Stimulated activated CD4-positive, alpha-beta T cell treated with anti-CD3 and anti-CD28 coated beads, Interleukin-1b, Interleukin-23, amount 100 ng/mL, for 1 hour (primary cell): Measurements from ENCODE around the gene NFYC.

ENCODE experiments used
- DNase-seq, 2 donors: peaks; one replicate each; pipeline ENCODE4 v3.0.0-alpha.2; 2020; ENCODE audit warnings: low read depth in 2 of 2

Gene NFYC

DNA sequence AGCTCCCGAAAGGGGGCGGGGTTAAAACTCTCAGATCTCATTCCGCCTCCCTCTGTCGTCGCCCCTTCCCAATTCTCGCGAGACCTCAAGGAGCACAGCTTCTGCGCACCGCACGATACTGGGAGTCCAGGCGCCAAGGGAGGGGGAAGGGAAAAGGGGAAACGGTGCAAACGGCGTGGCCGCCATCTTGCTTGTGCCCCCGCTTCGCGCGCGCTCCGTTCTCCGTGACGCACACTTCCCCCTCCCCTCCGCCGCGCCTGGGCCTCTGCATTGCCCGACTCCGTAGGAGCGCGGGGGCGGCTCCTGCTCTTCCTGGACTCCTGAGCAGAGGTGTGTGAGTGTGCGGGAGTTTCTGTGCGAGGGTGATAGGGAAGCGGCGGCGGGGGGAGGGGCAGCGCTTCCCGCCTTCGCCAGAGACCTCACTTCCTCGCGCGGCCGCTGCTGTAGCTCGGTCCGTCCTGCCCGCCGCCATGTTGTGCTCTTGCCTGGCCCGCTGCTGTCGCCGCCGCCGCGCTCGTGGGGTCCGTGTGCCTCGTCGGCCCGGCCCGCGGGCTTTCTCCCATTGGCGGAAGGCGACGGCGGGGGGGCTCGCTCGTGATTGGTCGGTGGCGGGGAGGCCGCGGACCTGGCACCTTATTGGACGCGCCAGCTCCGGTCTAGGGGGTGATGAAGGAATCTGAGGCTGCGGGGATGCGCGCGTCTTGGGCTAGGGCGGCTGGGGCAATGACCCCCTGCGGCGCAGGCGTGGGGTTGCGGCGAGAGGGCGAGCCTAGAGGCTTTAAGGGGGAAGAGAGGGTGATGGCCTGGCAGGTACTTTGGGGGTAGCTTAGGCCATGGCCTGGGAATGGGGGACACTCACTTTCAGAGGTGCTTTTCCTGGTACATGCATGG, at the start of gene NFYC:
Gene NFYC, plus strand, starts transcription at position 167 of the 891 bp plus-strand sequence. CDS start 47,140 bp downstream, outside the sequence.
- peak; percentile 81 to 87 for DNase-seq

DNA sequence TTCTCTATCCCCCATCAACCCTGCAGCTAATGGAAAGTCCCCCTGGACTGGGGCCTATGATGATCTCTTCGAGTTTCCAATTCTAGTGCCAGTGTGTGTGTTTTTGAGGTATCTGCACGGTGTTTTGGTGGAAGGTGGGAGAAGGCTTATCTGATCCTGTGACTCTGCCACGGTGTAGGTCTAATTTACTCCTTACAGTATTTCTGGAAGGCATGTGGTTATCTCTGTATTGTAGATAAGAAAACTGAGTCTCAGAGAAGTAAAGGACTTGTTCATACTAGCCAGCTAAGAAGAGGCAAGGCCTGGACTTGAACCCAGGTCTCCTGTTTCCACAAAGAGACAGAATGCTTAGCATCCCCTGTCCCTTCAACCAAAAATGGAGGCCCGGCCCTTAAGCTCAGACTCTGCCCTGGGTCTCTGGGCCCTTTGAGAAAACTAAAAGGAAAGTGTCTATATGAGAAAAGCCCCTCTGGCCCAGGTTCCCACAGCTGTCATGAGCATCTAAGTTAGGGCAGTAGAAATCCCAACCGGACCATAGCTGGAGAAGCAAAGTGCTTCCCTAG, 46.3 kb upstream of the NFYC start:
- no peak for DNase-seq

DNA sequence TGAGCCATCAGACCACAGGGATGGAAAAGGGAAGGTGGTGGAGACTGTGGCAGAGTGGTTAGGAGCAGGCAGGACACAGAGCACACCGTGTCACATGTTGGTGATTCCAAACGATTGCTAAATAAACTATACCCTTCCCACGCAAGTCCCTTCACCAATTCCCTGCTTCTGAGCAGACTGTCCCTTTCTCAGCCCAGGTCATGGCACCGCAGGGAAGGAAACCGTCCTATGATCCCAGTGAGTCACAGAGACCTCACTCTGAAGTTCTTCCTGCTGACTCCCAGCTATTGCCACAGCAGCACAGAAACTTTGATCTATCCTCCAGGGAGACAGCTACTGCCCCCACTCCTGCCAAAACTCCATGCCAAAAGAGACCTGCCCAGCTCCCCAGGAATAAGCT, 45.2 kb upstream of the NFYC start:
- DNase-seq, result no peak

DNA sequence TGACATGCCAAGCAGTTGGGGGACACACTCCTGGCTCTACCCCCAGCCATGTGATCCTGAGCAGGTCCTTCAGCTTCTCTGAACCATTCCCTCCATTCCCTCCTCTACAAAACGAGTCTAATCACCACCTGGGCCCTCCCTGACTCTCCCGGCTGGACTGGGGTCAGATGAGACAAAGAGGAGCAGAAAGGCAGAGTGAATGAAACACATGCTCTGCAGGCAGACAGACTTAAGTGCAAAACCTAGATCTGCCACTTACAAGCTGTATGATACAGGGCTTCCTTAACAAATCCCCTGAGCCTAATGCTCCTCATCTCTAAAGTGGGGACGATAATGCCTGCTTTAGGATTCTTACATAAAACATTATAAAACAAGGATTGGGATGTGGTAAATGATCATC, 43.3 kb upstream of the NFYC start:
- no peak for DNase-seq

DNA sequence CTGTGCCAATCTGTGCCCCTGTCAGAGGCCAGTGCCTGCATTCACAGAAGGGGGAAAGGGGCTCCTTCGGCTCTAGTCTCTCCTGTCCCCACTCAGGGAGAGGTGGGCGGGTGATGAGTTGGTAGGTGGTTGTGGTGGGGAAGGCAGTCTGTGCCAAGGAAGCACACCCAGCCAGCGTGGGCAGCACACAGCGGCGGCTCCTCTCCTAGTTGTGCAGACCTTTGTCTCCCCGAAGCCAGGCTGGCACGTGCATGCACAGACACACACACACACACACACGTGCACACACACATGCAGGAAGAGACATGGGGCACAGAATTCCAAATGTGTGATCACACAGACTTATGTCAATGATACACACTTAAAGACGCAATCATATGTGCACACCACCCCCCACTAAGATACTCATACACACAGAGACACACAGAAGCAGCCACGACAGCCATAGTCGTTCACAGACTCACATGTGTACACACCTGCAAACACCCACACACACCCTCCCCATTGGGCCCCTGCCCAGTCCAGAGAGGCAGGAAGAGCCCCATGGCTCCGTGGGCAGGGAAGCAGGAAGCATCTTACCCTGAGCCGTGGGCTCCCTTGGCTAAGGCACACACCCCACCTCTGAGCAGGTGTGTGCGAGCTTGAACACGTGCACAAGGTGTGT, 42.4 kb upstream of the NFYC start:
- no peak for DNase-seq

DNA sequence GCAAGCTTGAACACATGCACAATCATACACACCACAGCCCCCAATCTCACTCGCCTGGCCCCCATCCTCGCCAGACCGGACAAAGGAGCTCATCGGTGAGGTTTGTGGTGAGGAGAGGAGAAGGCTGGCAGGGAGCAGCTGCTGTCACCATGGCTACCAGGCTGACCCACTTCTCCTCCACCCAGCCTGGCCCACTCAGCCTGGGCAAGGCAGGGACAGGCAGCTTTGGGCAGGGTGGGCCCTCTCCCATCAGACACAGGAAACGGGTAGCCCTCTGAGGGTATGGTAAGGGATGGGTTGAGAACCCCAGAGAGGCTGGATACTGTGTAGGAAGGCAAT, 41.9 kb upstream of the NFYC start:
- DNase-seq, result no peak

DNA sequence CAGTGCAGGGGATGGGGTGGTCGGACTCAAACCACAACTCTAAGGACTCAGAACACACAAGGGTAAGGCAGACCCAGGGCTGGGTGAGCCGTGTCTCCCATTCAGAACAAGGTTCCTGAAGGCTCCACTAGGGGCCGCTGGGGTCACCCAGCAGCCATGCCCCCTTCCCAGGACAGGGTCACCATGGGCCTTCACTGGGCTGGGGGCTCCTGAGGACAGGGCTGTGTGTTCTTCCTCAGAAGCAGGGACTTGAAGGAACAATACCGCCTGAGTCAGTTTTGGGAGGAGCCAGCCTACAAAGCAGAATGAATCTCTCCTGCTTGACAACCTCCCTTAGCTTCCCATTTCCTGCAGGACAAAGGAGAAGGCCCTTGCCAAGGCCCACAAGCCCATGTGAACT, 41.4 kb upstream of the NFYC start:
- no peak for DNase-seq

DNA sequence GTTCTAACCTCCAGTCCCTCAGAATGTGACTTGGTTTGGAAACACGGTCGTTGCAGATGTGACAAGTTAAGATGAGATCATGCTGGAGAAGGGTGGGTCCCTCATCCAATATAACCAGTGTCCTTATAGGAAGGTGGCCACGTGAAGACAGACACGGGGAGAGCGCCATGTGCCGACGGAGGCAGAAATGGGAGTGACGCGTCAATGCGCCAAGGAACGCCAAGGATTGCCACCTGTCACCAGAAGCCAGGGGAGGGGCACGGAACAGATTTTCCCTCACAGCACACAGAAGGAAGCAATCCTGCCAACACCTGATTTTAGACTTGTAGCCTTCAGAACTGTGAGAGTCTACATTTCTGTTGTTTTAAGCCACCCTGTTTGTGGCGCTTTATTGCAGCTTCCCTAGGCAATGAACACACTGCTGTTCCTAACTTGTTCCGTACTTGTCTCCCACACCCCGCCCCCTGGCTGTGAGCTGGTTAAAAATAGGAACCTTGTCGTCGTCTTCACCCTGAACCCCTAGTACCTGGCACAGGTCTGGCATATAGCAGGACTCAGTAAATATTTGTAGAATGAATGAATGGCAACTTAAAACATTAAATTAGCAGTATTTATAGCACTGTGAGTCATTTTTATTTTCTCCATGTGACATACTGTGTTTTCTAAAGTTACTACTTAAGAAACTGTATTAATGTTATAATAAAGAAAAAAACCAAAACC, 40.2 kb upstream of the NFYC start:
- no peak for DNase-seq

DNA sequence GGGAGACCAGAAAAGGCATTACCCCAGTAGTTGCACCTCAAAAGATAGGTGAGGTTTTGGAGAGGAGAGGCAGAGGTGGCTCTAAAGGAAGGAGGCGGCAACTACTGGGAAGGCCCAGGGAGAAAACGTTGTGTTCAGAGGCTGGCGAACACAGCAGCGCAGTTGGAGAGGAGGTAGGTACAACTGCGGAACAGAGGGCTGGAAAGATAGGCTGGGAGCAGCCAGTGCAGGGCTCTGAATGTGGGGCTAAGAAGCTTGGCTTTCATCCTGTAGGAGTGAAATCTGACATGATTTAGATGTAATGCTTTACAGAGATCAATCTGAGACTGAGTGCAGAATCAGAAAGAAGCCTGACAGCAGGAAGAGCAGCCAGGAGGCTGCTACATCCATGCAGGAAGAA, 39.0 kb upstream of the NFYC start:
- no peak for DNase-seq

DNA sequence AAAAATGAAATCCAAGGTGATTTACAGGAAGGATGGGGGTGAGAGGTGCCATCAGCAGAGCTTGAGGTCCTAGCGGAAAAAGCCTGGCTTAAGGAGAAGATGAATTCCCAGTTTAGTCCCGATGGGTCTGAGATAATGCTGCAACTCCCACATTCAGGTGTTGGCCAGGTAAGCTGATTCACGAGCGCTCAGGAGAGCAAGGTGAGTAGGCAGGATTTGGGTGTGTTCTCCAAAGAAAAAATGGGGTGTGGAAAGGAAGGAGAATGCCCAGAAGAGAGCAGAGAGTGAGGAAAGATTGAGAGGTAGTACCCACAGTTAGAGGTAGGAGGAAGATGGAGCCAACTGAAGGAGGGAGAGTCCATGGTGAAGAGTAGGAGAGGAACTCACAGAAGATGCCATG, 38.5 kb upstream of the NFYC start:
- no peak for DNase-seq

DNA sequence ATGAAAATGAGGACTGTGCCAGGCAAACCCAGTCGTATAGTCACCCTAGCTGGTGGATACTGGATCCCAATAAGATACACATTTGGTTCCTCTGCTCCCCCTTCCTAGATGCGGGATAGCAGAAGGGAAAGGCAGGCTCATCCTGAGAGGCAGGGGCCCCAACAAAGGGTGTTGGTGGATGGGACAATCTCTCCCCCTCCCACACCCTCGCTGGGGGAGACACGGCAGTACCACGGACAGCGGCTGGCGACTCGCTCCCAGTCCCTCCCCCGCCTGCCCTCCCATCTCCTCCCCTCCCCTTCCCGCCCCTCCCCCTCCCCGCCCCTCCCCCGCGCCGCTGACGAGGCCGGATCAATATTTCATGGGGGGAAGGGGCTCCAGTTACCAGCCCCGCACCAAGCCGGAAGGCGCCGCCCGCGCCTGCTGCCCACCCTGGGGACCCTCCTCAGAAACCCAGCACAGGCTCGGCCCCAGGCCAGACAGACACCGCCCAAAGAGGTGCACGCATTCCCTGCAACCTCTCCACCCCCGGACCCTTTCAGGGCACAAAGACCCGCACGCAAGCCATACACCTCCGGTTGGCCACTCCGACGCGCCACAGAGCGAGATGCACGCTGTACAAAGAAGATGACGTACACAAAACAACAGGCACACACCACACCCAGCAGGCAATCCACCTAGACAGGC, 37.5 kb upstream of the NFYC start:
- DNase-seq, result no peak

DNA sequence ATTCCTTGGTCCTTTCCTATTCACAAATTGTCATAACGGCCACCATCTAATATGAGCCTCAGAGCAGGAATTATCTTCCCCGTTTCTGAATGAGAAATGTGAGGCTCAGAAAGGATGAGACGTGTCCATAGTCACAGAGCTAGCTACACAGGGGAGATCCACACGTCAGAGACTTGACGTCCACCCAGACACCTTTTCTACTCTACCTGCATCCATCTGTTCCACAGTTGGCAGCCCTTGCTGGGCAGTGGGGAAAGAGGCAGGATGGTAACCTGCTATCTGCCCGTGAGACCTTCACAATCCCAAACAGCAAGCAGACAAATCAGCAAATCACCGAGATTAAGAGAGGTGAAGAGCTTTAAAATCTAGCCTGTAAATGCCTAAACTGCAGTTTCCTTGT, 34.5 kb upstream of the NFYC start:
- no peak for DNase-seq

DNA sequence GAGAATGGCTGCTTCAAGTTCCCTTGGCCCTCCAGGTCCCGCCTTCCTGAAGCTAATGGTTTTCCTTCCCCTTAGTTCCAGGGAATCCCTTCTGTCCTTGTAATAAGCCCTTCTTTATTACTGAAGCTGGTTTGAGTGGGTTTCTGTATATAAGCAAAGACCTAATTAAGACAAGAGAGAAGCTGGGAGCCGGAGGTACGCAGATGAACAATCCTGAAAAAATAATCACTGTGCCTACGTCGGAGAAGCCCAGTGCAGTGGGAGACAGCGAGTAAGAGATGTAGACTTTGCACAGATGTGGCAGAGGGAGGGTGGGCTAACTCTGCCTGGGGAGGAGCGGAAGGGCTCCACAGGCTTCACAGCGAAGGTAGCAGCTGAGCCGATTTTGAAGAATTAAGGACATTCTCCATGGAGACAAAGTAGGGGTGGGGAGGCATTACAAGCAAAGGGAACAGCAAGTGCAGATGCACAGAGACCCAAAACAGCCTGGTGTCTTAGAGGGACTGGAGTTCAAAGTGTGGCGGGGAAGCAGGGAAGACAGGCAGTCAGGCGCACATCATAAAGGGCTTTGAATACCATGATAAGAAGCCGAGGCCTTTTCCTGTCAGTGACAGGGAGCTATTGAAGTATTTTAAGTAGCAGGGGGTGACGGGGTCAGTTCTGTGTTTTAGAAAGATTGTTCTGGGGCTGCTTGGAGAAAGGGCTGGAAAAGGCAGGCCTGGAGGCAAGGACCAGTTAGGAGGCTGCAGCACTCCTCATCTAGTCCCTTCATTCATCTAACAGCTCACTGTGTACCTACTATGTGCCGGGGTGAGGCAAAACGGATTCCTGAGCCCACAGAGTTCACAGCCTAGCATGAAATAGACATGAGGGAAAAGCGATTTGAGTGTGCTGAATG, 32.5 kb upstream of the NFYC start:
- no peak for DNase-seq

DNA sequence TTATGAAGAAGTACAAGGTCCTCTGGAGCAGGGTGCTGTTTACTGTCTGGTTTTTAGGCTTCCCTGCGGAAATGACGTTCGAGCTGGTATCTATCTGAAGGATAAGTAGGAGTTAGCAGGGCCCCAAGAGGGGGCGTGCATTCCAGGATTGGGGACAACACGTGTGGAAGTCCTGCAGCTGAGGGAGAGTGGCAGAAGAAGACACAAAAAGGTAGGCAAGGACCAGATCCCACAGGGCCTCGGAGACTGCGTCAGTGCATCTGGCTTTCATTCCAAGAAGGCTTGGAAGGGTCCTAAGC, 31.9 kb upstream of the NFYC start:
- DNase-seq, result no peak

DNA sequence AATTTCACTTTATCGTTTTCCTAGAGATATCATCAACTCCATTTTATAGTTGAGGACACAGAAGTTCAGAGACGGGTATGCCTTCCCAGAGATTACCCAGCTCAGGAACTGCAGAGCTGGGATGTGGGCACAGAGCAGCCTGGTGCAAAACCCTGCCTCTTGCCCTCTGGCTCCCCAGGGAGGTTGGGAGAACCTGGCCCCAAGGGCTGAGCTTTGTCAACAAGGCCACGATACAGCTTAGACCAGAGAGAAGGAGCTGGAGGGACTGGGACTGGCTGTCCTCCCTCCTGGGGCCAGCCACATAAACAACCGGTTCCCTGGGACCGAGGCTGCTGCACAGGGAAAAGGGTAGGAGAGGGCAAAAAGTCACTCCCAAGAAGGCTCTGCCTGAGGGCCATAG, 29.8 kb upstream of the NFYC start:
- DNase-seq, result no peak

DNA sequence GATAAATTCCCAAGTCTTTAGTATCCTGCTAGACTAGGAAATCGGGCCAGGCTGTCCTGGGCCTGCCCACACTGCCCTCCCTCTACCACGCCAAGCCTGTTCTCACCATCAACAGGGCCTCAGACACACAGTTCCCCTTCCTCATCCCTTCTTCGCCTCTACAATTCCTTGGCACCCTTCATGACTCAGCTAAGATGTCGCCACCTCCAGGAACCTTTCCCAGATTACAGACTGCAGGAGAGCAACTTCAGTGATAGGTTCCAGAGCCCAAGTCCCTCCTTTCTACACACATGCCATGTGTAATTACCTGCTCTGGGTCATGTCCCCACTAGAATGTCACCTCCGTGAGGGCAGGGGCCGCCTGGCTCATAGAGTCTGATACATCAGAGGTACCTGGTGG, 29.4 kb upstream of the NFYC start:
- no peak for DNase-seq

DNA sequence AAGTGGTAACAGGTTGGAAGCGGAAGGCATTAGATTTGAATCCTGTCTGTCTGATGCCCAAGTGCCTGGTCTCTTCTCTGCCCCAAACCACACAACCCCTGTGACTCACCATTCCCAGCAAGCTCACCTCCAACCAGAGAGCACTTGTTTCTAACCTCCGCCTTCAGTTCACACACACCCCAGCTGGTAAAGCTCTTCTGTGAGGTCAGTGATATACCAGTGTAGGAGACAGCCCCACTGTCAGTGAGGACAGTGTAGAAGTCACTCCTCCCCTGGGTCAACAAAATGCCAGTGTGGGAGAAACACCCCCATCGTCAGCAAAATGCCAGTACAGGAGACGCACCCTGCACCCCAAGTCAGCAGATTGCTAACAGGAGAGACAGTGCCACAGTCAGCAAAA, 28.6 kb upstream of the NFYC start:
- DNase-seq, result no peak

DNA sequence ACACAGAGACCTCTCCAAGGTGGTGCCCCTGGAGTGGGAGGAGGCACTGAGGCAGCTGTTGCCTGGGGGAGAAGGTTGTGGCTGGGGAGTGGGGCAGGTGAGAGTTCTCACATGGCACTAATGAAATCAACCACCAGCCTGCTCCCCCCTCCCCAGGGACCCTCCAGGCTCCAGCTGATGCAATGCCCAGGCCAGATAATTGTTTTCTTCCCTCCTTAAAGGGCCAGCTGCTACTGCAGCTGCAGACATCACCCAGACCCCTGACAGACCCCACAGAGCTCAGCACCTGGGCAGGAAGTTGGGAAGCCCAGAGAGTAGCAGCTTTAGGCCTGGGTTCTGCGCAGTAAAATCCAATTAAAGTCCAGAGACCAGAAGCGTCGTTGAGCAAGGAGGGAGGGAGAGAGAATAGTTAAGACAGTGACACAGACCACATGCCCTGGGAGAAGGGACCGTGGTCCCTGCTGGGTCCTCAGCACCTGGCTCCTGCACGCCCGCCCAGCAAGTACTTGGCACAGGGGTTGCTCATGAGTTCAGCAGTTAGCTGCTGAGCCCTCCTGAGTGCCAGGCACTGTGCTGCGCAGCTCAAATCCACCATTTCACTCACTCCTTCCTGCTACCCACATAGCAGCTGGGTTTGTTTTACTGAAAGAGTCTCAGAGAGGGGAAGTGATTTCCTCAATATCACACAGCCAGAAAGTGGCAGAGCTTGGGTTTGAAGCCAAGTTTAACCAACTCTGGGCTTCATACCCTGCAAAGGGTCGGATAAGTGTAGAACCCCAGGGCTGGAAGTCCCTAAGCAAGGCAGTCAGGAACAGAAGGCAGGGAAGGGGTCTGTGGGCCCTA, 28.0 kb upstream of the NFYC start:
- no peak for DNase-seq

DNA sequence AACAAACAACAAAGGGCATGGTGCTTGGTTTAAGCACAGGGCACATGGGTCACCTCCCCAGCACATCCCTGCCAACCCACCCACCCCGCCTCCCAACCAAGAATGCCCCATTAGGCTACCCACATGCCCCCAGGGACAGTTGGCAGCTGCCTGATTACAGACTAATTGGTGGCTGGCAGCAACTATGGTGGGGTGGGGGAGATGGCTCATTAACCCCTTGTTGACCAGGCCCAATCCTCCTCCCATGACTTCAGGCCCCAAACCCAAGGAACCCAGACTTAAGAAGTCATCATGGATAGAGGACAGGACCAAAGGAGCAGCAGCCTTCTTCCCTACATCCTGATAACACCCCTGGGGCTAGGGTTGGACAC, 27.4 kb upstream of the NFYC start:
- no peak for DNase-seq

DNA sequence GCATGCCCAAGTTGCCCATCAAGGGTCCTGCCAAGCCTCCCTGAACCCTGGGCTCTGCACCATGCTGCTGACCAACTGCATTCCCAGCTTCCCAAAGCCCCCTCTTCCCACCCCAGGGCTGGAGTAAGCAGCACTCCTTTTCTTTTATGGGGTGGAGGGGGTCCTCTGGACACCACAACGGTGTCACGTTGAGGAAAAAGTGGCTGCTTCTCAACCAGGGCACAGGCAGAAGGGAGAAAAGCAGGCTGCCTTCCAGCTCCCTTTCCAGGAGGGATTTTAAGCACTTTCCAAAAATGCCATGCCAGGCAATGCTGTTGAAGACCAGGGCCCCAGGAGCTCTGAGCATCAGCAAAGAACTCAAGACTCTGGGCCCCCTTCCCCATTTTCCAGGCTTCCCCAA, 26.7 kb upstream of the NFYC start:
- DNase-seq, result no peak
